SU-DHL-6 (cell line): ENCODE measurements around the gene AKR1B1.

Source experiments
- H2AFZ ChIP-seq: fragments of 200-600 bp; sonication (generic); 2 replicates; pipeline ENCODE4 v1.6.1; 2014; ENCODE audit warnings: low read depth, mild to moderate bottlenecking, moderate library complexity, mixed read lengths, antibody characterized with exemption, low read length; ENCODE audit not compliant: severe bottlenecking
- H3F3A ChIP-seq: fragments of 200-600 bp; shearing (Covaris generic); 2 replicates; pipeline ENCODE4 v1.6.0; 2016; ENCODE audit warnings: antibody characterized with exemption, mild to moderate bottlenecking; ENCODE audit not compliant: insufficient read depth
- H3K27ac ChIP-seq: fragments of 200-600 bp; sonication (generic); 2 replicates; pipeline ENCODE4 v1.5.1; 2016; ENCODE audit warnings: low read depth, mild to moderate bottlenecking, low read length, moderate library complexity, mixed read lengths
- H3K27me3 ChIP-seq: fragments of 200-600 bp; sonication (generic), shearing (Covaris generic); 2 replicates; pipeline ENCODE4 v1.6.0; 2014; ENCODE audit warnings: mild to moderate bottlenecking, low read length
- H3K36me3 ChIP-seq: fragments of 200-600 bp; sonication (generic); 2 replicates; pipeline ENCODE4 v1.6.1; 2014; ENCODE audit warnings: mild to moderate bottlenecking, low read length, mixed read lengths
- H3K4me2 ChIP-seq: fragments of 300-600, 200-600 bp; shearing (Covaris generic), sonication (generic); 2 replicates; pipeline ENCODE4 v1.6.0; 2014; ENCODE audit warnings: low read length, low read depth, mild to moderate bottlenecking; ENCODE audit not compliant: poor library complexity, severe bottlenecking
- H3K4me3 ChIP-seq: fragments of 200-600 bp; sonication (generic); 2 replicates; pipeline ENCODE4 v1.5.1; 2014; ENCODE audit warnings: antibody characterized with exemption, low read length, mild to moderate bottlenecking, mixed read lengths; ENCODE audit not compliant: insufficient read depth, poor library complexity, severe bottlenecking
- H3K79me2 ChIP-seq: fragments of 200-600 bp; sonication (generic); 2 replicates; pipeline ENCODE4 v1.6.1; 2014; ENCODE audit warnings: mild to moderate bottlenecking, low read length, moderate library complexity; ENCODE audit not compliant: insufficient read depth
- H3K9ac ChIP-seq: fragments of 200-600 bp; sonication (generic); 2 replicates; pipeline ENCODE4 v1.7.0; 2014; ENCODE audit warnings: mild to moderate bottlenecking, low read length
- H3K9me2 ChIP-seq: fragments of 200-600 bp; sonication (generic); replicated peaks from 2 replicates; pipeline ENCODE4 v1.6.1; 2014; ENCODE audit warnings: low read length; ENCODE audit not compliant: insufficient read depth
- H3K9me3 ChIP-seq: fragments of 200-600 bp; sonication (generic); 2 replicates; pipeline ENCODE4 v1.6.1; 2014; ENCODE audit warnings: low read length, mixed read lengths; ENCODE audit not compliant: insufficient read depth
- H4K20me1 ChIP-seq: fragments of 200-600 bp; sonication (generic); 2 replicates; pipeline ENCODE4 v1.6.1; 2014; ENCODE audit warnings: low read depth, mild to moderate bottlenecking, antibody characterized with exemption, low read length, moderate library complexity, mixed read lengths
- CTCF ChIP-seq: fragments of 200-600 bp; sonication (generic); IDR thresholded peaks from one replicate; pipeline ENCODE4 v1.5.1; 2017; ENCODE audit warnings: antibody characterized with exemption, mild to moderate bottlenecking, low read length, moderate library complexity; ENCODE audit not compliant: insufficient read depth, poor library complexity, severe bottlenecking
- EZH2phosphoT487 ChIP-seq: fragments of 200-600 bp; sonication (generic), shearing (Covaris generic); conservative IDR thresholded peaks from 2 replicates; pipeline ENCODE4 v1.6.1; 2018; ENCODE audit warnings: mild to moderate bottlenecking, antibody characterized with exemption, low read length, moderate library complexity, mixed read lengths

AKR1B1 gene

DNA sequence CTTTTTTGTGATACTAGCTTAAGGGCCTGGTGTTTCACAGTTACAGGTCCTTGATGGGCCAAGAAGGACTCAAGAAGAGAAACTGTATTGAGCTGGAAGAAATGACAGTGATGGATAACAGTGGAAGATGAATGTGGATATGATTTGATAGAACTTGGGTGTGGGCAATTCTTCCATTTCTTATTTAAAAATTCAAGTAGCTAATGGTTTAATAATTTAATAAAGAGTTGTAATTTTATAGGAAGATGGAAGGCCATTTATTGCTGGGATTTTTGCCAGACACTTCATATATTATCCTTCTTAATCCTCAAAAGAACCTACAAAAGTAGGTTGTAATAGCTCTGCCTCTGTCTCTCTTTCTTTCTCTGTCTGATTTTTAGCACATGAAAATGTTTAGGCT is 21.3 kb upstream of the AKR1B1 start:
- Histone ChIP-seq H3K36me3 (no peaks in the 10 kb centered on the region), H3K9me2 (no peaks in the 10 kb centered on the region), H3K4me3 (no peak overlapping the region), H4K20me1 (no peaks in the 10 kb centered on the region), H3F3A (no peaks in the 10 kb centered on the region), H3K27me3 (no peaks in the 10 kb centered on the region), H3K4me2 (no peak overlapping the region), H3K9me3 (no peaks in the 10 kb centered on the region), H3K9ac (no peak overlapping the region), H2AFZ (no peak overlapping the region), H3K27ac (no peak overlapping the region), H3K79me2 (no peaks in the 10 kb centered on the region)
- TF ChIP-seq EZH2phosphoT487, result no peak
- no peak for TF ChIP-seq CTCF

GRCh38 chr7:134478707-134479106 is 19.8 kb upstream of the AKR1B1 start:
- no peak overlapping the region for H3K4me3 ChIP-seq
- H3K27me3 ChIP-seq, result no peaks in the 10 kb centered on the region
- no peaks in the 10 kb centered on the region for H3K9me3 ChIP-seq
- H3K36me3 ChIP-seq, result no peaks in the 10 kb centered on the region
- no peaks in the 10 kb centered on the region for H4K20me1 ChIP-seq
- no peak overlapping the region for H2AFZ ChIP-seq
- no peaks in the 10 kb centered on the region for H3K79me2 ChIP-seq
- no peak overlapping the region for H3K9ac ChIP-seq
- no peak for TF ChIP-seq EZH2phosphoT487
- no peak for TF ChIP-seq CTCF
- no peak overlapping the region for H3K27ac ChIP-seq
- no peaks in the 10 kb centered on the region for H3F3A ChIP-seq
- H3K4me2 ChIP-seq, result no peak overlapping the region
- no peaks in the 10 kb centered on the region for H3K9me2 ChIP-seq

DNA sequence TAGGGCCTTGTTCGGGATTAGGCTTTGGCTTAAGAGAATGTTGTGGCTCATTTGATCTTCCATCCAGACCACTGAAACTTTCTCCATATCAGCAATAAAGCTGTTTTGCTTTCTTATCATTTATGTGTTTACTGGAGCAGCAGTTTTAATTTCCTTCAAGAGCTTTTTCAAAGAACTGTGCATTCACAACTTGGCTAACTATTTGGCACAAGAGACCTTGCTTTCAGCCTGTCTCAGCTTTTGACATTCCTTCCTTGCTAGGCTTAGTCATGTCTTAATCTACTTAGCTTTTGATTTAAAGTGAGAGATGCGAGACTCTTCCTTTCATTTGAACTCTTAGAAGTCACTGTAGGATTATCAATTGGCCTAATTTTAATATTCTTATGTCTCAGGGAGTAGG is 19.1 kb upstream of the AKR1B1 start:
- no peaks in the 10 kb centered on the region for H3K36me3 ChIP-seq
- H3K27me3 ChIP-seq, result no peaks in the 10 kb centered on the region
- no peaks in the 10 kb centered on the region for H4K20me1 ChIP-seq
- no peak overlapping the region for H3K9ac ChIP-seq
- H3K9me3 ChIP-seq, result no peaks in the 10 kb centered on the region
- no peak overlapping the region for H3K27ac ChIP-seq
- H3K4me3 ChIP-seq, result no peak overlapping the region
- no peaks in the 10 kb centered on the region for H3F3A ChIP-seq
- H3K9me2 ChIP-seq, result no peaks in the 10 kb centered on the region
- no peak overlapping the region for H3K4me2 ChIP-seq
- H3K79me2 ChIP-seq, result no peaks in the 10 kb centered on the region
- no peak overlapping the region for H2AFZ ChIP-seq
- TF ChIP-seq EZH2phosphoT487, result no peak
- TF ChIP-seq CTCF, result no peak

DNA sequence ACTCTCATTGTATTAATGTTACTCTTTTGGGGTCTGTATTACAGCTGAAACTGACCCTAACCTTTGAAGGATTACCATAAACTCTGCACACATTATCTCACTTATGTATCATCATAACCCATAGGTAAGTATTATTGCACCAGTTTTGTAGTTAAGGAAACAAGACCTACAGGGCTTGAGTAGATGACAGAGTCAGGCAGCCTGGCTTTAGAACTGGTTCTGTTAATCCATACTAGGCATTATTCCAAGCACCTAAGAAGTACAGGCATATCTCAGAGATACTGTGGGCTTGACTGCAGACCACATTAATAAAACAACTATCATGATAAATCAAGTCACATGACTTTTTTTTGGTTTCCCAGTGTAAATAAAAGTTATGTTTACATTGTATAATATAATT is 17.1 kb upstream of the AKR1B1 start:
- Histone ChIP-seq H3K27ac (no peak overlapping the region), H3K27me3 (no peaks in the 10 kb centered on the region), H3K79me2 (no peaks in the 10 kb centered on the region), H3K9ac (no peak overlapping the region), H4K20me1 (no peaks in the 10 kb centered on the region), H3K4me2 (no peak overlapping the region), H2AFZ (no peak overlapping the region), H3K9me3 (no peaks in the 10 kb centered on the region), H3K36me3 (no peaks in the 10 kb centered on the region), H3K4me3 (no peak overlapping the region), H3K9me2 (no peaks in the 10 kb centered on the region), H3F3A (no peaks in the 10 kb centered on the region)
- TF ChIP-seq EZH2phosphoT487, result no peak
- no peak for TF ChIP-seq CTCF
